A673 (cell line): ENCODE results near the gene VAPB. TPM values are rescaled to one million over a fixed set of nuclear protein-coding genes. Genes with fewer than 3 reads are reported as not detected.

ENCODE experiments used
- BruUV-seq: library from RNA; stranded (reverse); fragments of 400-500 nt; replicated peaks from 2 replicates; lab custom pipeline; 2021; lab: Mats Ljungman, UMichigan
- CTCF ChIA-PET: fragments of 300-600 bp; sonication (Branson Sonifier 250); formaldehyde crosslinking; loops from one replicate; lab custom pipeline; 2022; ENCODE audit warnings: antibody characterized with exemption; lab: Charles Lee
- POLR2A ChIA-PET: fragments of 300-600 bp; sonication (Branson Sonifier 250); formaldehyde crosslinking; loops from one replicate; lab custom pipeline; 2022; ENCODE audit warnings: antibody characterized with exemption; ENCODE audit not compliant: low non-redundant PET; lab: Charles Lee
- DNase-seq: peaks from one replicate; pipeline ENCODE4 v3.0.0-alpha.2; 2015; ENCODE audit warnings: low spot score
- H3K27ac ChIP-seq: fragments of 200-600 bp; sonication (generic); 2 replicates; pipeline ENCODE4 v1.5.1; 2016; ENCODE audit warnings: mixed run types, low read depth, mild to moderate bottlenecking, mixed read lengths, antibody characterized with exemption, low read length; ENCODE audit not compliant: poor library complexity, severe bottlenecking
- H3K27me3 ChIP-seq: fragments of 200-600 bp; sonication (generic); replicated peaks from 2 replicates; pipeline ENCODE4 v1.6.1; 2017; ENCODE audit warnings: mixed run types, low read depth, mild to moderate bottlenecking, mixed read lengths, antibody characterized with exemption, low read length; ENCODE audit not compliant: insufficient read depth, poor library complexity
- H3K36me3 ChIP-seq: fragments of 200-600 bp; sonication (generic); 2 replicates; pipeline ENCODE4 v1.6.1; 2016; ENCODE audit warnings: mixed run types, mild to moderate bottlenecking, mixed read lengths, antibody characterized with exemption, low read length; ENCODE audit not compliant: insufficient read depth, poor library complexity, severe bottlenecking
- H3K4me1 ChIP-seq: fragments of 200-600 bp; sonication (generic); 2 replicates; pipeline ENCODE4 v1.6.1; 2017; ENCODE audit warnings: mixed run types, mild to moderate bottlenecking, mixed read lengths, antibody characterized with exemption, low read length; ENCODE audit not compliant: insufficient read depth, poor library complexity, severe bottlenecking
- H3K4me3 ChIP-seq: fragments of 200-600 bp; sonication (generic); 2 replicates; pipeline ENCODE4 v1.5.1; 2016; ENCODE audit warnings: low read depth, mixed run types, mild to moderate bottlenecking, mixed read lengths, low read length; ENCODE audit not compliant: poor library complexity, severe bottlenecking
- H3K9me3 ChIP-seq: fragments of 200-600 bp; sonication (generic); 2 replicates; pipeline ENCODE4 v1.6.1; 2016; ENCODE audit warnings: mixed run types, low read depth, mild to moderate bottlenecking, mixed read lengths, antibody characterized with exemption, low read length; ENCODE audit not compliant: poor library complexity, severe bottlenecking
- intact Hi-C: fragments of 100-400 bp; cut with micrococcal nuclease; formaldehyde crosslinking; loops from one replicate; pipeline ENCODE4 v1.10.0; 2022; ENCODE audit not compliant: unreplicated experiment
- total RNA-seq: library from RNA; stranded (reverse); gene quantifications from 2 replicates; pipeline ENCODE4 v1.2.3, GENCODE V29; 2021
- TF ChIP-seq, protein P1 (sequence below): fragments of 300-800, 200-600 bp; sonication (generic); conservative IDR thresholded peaks from 2 replicates; pipeline ENCODE4 v1.5.1; 2017; ENCODE audit warnings: low read depth, mild to moderate bottlenecking, antibody characterized with exemption, low read length, moderate library complexity, mixed read lengths

VAPB gene
- total RNA-seq, 1 experiment from 2014 or later = 60.9 TPM

- POLR2A ChIA-PET = no interaction called here
- Histone ChIP-seq H3K27ac (no peak overlapping the region), H3K4me3 (no peak overlapping the region), H3K27me3 (no peaks in the 10 kb centered on the region), H3K9me3 (peaks cover 6% of the 10 kb centered on the region), H3K4me1 (no peaks in the 10 kb centered on the region), H3K36me3 (no peaks in the 10 kb centered on the region)
- DNase-seq = no peak
- CTCF ChIA-PET = no interaction called here
- intact Hi-C loops = no loop called here
- no TSS peak for BruUV-seq
- TF ChIP-seq, protein P1, sequence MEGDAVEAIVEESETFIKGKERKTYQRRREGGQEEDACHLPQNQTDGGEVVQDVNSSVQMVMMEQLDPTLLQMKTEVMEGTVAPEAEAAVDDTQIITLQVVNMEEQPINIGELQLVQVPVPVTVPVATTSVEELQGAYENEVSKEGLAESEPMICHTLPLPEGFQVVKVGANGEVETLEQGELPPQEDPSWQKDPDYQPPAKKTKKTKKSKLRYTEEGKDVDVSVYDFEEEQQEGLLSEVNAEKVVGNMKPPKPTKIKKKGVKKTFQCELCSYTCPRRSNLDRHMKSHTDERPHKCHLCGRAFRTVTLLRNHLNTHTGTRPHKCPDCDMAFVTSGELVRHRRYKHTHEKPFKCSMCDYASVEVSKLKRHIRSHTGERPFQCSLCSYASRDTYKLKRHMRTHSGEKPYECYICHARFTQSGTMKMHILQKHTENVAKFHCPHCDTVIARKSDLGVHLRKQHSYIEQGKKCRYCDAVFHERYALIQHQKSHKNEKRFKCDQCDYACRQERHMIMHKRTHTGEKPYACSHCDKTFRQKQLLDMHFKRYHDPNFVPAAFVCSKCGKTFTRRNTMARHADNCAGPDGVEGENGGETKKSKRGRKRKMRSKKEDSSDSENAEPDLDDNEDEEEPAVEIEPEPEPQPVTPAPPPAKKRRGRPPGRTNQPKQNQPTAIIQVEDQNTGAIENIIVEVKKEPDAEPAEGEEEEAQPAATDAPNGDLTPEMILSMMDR = no peak
These were observed 111.2 kb downstream of the VAPB start for GRCh38 chr20:58500256-58500655.

Other genes with a start within 250 kb of the VAPB start
- gene ANKRD60, start 160.6 kb upstream of the VAPB start, total RNA-seq = not detected in 2 replicates
- 12.7 and 14.6 TPM in 2 replicates for gene RAB22A, start 79.5 kb upstream of the VAPB start, total RNA-seq
- gene APCDD1L, start 126.2 kb downstream of the VAPB start, total RNA-seq = not detected in 2 replicates